OCI-LY1 (cell line): ENCODE results near the gene ATP8A2.

Source experiments
- H2AFZ ChIP-seq: fragments of 200-600 bp; sonication (generic), shearing (Covaris generic); 2 replicates; pipeline ENCODE4 v1.6.0; 2014; ENCODE audit warnings: antibody characterized with exemption, mild to moderate bottlenecking, low read length
- H3F3A ChIP-seq: fragments of 200-600 bp; sonication (generic), shearing (Covaris generic); 2 replicates; pipeline ENCODE4 v1.6.0; 2014; ENCODE audit warnings: mild to moderate bottlenecking, antibody characterized with exemption, low read length, moderate library complexity; ENCODE audit not compliant: insufficient read depth
- H3K27ac ChIP-seq: fragments of 200-600 bp; sonication (generic); 2 replicates; pipeline ENCODE4 v1.5.1; 2014; ENCODE audit warnings: low read length, mixed run types, mild to moderate bottlenecking, low read depth; ENCODE audit not compliant: poor library complexity, severe bottlenecking
- H3K27me3 ChIP-seq: fragments of 200-600 bp; sonication (generic); 2 replicates; pipeline ENCODE4 v1.6.0; 2014; ENCODE audit warnings: antibody characterized with exemption, mild to moderate bottlenecking, low read length, moderate library complexity; ENCODE audit not compliant: insufficient read depth
- H3K36me3 ChIP-seq: fragments of 200-600 bp; sonication (generic); 2 replicates; pipeline ENCODE4 v1.6.1; 2014; ENCODE audit warnings: mild to moderate bottlenecking, antibody characterized with exemption, low read length, moderate library complexity, mixed read lengths; ENCODE audit not compliant: insufficient read depth
- H3K4me1 ChIP-seq: fragments of 200-600 bp; sonication (generic); 2 replicates; pipeline ENCODE4 v1.5.1; 2014; ENCODE audit warnings: mild to moderate bottlenecking, low read length, moderate library complexity; ENCODE audit not compliant: insufficient read depth, severe bottlenecking
- H3K4me2 ChIP-seq: fragments of 200-600 bp; sonication (generic), shearing (Covaris generic); 2 replicates; pipeline ENCODE4 v1.6.1; 2014; ENCODE audit warnings: low read length
- H3K4me3 ChIP-seq: fragments of 200-600 bp; sonication (generic); 2 replicates; pipeline ENCODE4 v1.5.1; 2014; ENCODE audit warnings: low read length, low read depth, mild to moderate bottlenecking, mixed read lengths; ENCODE audit not compliant: poor library complexity, severe bottlenecking
- H3K79me2 ChIP-seq: fragments of 200-600 bp; shearing (Covaris generic); 2 replicates; pipeline ENCODE4 v1.6.1; 2016; ENCODE audit warnings: mixed run types, low read length, mixed read lengths; ENCODE audit not compliant: insufficient read depth
- H3K9ac ChIP-seq: fragments of 200-600 bp; sonication (generic), shearing (Covaris generic); 2 replicates; pipeline ENCODE4 v1.6.1; 2014; ENCODE audit warnings: mild to moderate bottlenecking, low read length, mixed read lengths
- H3K9me2 ChIP-seq: fragments of 200-600 bp; sonication (generic), shearing (Covaris generic); 2 replicates; pipeline ENCODE4 v1.6.1; 2014; ENCODE audit warnings: low read depth, mild to moderate bottlenecking, low read length, mixed read lengths
- H3K9me3 ChIP-seq: fragments of 200-600 bp; shearing (Covaris generic); 2 replicates; pipeline ENCODE4 v1.6.1; 2014; ENCODE audit warnings: low read length, mixed read lengths
- H4K20me1 ChIP-seq: fragments of 200-600 bp; sonication (generic), shearing (Covaris generic); 2 replicates; pipeline ENCODE4 v1.6.0; 2016; ENCODE audit warnings: mild to moderate bottlenecking, low read length; ENCODE audit not compliant: insufficient read depth
- CTCF ChIP-seq: fragments of 200-600 bp; sonication (generic), shearing (Covaris generic); IDR thresholded peaks from 2 replicates; pipeline ENCODE4 v1.5.1; 2017; ENCODE audit warnings: mild to moderate bottlenecking, antibody characterized with exemption, low read length, moderate library complexity, mixed read lengths
- EZH2 ChIP-seq: fragments of 200-600 bp; sonication (generic), shearing (Covaris generic); IDR thresholded peaks from 2 replicates; pipeline ENCODE4 v1.8.0; 2017; ENCODE audit warnings: borderline replicate concordance, mixed run types, mild to moderate bottlenecking, antibody characterized with exemption, low read length, moderate library complexity, mixed read lengths

The ATP8A2 gene

GRCh38 chr13:25761041-25761440, 389.3 kb downstream of the ATP8A2 start:
- Histone ChIP-seq H3K4me2 (no peak overlapping the region), H3K79me2 (no peaks in the 10 kb centered on the region), H3K4me3 (no peak overlapping the region), H3K4me1 (no peaks in the 10 kb centered on the region), H4K20me1 (no peaks in the 10 kb centered on the region), H3K9ac (no peak overlapping the region), H3K9me2 (no peaks in the 10 kb centered on the region), H3K27ac (no peak overlapping the region), H2AFZ (no peak overlapping the region), H3K9me3 (no peaks in the 10 kb centered on the region), H3K27me3 (no peaks in the 10 kb centered on the region), H3K36me3 (no peaks in the 10 kb centered on the region), H3F3A (no peaks in the 10 kb centered on the region)
- TF ChIP-seq CTCF (no peak), EZH2 (no peak)

- H3K9me2 ChIP-seq = no peaks in the 10 kb centered on the region
- H3K4me2 ChIP-seq = no peak overlapping the region
- no peaks in the 10 kb centered on the region for H3K4me1 ChIP-seq
- H3K9ac ChIP-seq = no peak overlapping the region
- H3K27ac ChIP-seq = no peak overlapping the region
- H4K20me1 ChIP-seq = no peaks in the 10 kb centered on the region
- H3F3A ChIP-seq = no peaks in the 10 kb centered on the region
- H3K9me3 ChIP-seq = no peaks in the 10 kb centered on the region
- no peak overlapping the region for H2AFZ ChIP-seq
- TF ChIP-seq EZH2 (no peak), CTCF (no peak)
- H3K79me2 ChIP-seq = no peaks in the 10 kb centered on the region
- H3K27me3 ChIP-seq = no peaks in the 10 kb centered on the region
- H3K4me3 ChIP-seq = no peak overlapping the region
- no peaks in the 10 kb centered on the region for H3K36me3 ChIP-seq
Measured at GRCh38 chr13:25762281-25762680, 390.5 kb downstream of the ATP8A2 start.

GRCh38 chr13:25762795-25763377, 391.1 kb downstream of the ATP8A2 start:
- Histone ChIP-seq H2AFZ (no peak overlapping the region), H3K9me2 (no peaks in the 10 kb centered on the region)

More at GRCh38 chr13:25762795-25763377, 391.1 kb downstream of the ATP8A2 start:
- no peaks in the 10 kb centered on the region for H3K4me1 ChIP-seq
- no peak overlapping the region for H3K4me2 ChIP-seq
- H3K27me3 ChIP-seq = no peaks in the 10 kb centered on the region
- no peak overlapping the region for H3K4me3 ChIP-seq
- H3K27ac ChIP-seq = no peak overlapping the region
- no peaks in the 10 kb centered on the region for H3K36me3 ChIP-seq
- H4K20me1 ChIP-seq = no peaks in the 10 kb centered on the region
- TF ChIP-seq EZH2 (no peak), CTCF (no peak)
- H3K9me3 ChIP-seq = no peaks in the 10 kb centered on the region
- H3K79me2 ChIP-seq = no peaks in the 10 kb centered on the region
- H3K9ac ChIP-seq = no peak overlapping the region
- H3F3A ChIP-seq = no peaks in the 10 kb centered on the region
